ENCODE measurements around the gene CCSER1.

The CCSER1 gene

GRCh38 chr4:90586799-90587198 is 459.6 kb downstream of the CCSER1 start:
- Mint-ChIP-seq H3K36me3 (ENCODE audit: low read depth) (no peaks in the 10 kb centered on the region), H3K27me3 (no peaks in the 10 kb centered on the region)

GRCh38 chr4:90597927-90598326 is 470.7 kb downstream of the CCSER1 start:
- H3K9me3 Mint-ChIP-seq: peaks cover 3% of the 10 kb centered on the region
- no peaks in the 10 kb centered on the region for H3K27me3 Mint-ChIP-seq
- DNase-seq: no peak
- H3K4me3 Mint-ChIP-seq: no peak overlapping the region
- no peaks in the 10 kb centered on the region for H3K36me3 Mint-ChIP-seq (ENCODE audit: low read depth)
- no peak overlapping the region for H3K27ac Mint-ChIP-seq
- no peaks in the 10 kb centered on the region for H3K4me1 Mint-ChIP-seq (ENCODE audit: low read depth)

More at GRCh38 chr4:90586799-90587198, 459.6 kb downstream of the CCSER1 start:
- peaks cover 9% of the 10 kb centered on the region for H3K9me3 Mint-ChIP-seq
- H3K4me1 Mint-ChIP-seq (ENCODE audit: low read depth): no peaks in the 10 kb centered on the region
- DNase-seq: no peak
- no peak overlapping the region for H3K4me3 Mint-ChIP-seq
- no peak overlapping the region for H3K27ac Mint-ChIP-seq

GRCh38 chr4:90598741-90599140 is 471.5 kb downstream of the CCSER1 start:
- peaks cover 3% of the 10 kb centered on the region for H3K9me3 Mint-ChIP-seq
- H3K36me3 Mint-ChIP-seq (ENCODE audit: low read depth): no peaks in the 10 kb centered on the region
- H3K27ac Mint-ChIP-seq: no peak overlapping the region
- DNase-seq: no peak
- H3K4me1 Mint-ChIP-seq (ENCODE audit: low read depth): no peaks in the 10 kb centered on the region
- H3K4me3 Mint-ChIP-seq: no peak overlapping the region
- no peaks in the 10 kb centered on the region for H3K27me3 Mint-ChIP-seq

DNA sequence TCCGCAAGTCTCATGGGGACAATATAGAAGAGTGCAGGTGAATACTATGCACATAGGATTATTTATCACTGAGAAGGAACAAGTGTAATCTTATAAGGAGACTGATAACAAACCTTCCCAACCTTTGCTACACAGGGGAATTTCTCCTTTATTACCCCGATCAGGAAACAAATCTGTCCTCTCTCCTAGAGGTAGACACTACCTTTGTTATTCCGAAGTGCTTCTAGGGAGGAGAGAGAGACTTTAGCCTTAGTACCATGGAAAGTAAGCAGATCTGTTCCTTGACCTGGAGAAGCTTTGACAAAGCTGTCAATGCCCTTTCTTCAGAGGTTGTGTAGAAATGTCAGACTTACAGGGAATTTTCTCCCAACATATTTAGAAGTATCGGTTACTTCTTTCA is 475.5 kb downstream of the CCSER1 start:
- peaks cover 5% of the 10 kb centered on the region for H3K9me3 Mint-ChIP-seq
- no peaks in the 10 kb centered on the region for H3K27me3 Mint-ChIP-seq
- H3K27ac Mint-ChIP-seq: no peak overlapping the region

DNA sequence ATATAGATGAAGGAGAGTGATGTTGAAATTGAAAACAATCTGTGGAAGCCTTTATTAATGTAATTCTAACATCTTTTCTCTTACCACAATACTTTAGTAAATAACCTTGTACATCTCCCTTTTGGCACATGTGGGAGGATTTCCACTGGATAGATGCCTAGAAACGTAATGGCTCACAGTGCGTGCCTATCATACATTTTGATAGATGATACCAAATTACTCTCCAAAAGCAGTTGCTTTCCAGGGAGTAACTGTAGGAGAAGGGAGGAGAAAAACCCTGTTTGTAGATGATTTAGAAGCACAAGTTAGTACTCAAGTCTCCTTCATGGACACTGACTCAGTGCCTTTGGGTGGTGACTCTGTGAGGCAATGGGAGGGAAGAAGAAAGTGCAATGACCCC is 476.3 kb downstream of the CCSER1 start:
- Mint-ChIP-seq H3K4me3 (no peak overlapping the region), H3K9me3 (peaks cover 5% of the 10 kb centered on the region), H3K36me3 (ENCODE audit: low read depth) (no peaks in the 10 kb centered on the region), H3K27me3 (no peaks in the 10 kb centered on the region), H3K27ac (no peak overlapping the region), H3K4me1 (ENCODE audit: low read depth) (no peaks in the 10 kb centered on the region)
- DNase-seq: no peak

More for the DNA sequence above, 475.5 kb downstream of the CCSER1 start:
- Mint-ChIP-seq H3K4me1 (ENCODE audit: low read depth) (no peaks in the 10 kb centered on the region), H3K36me3 (ENCODE audit: low read depth) (no peaks in the 10 kb centered on the region), H3K4me3 (no peak overlapping the region)
- DNase-seq: no peak

DNA sequence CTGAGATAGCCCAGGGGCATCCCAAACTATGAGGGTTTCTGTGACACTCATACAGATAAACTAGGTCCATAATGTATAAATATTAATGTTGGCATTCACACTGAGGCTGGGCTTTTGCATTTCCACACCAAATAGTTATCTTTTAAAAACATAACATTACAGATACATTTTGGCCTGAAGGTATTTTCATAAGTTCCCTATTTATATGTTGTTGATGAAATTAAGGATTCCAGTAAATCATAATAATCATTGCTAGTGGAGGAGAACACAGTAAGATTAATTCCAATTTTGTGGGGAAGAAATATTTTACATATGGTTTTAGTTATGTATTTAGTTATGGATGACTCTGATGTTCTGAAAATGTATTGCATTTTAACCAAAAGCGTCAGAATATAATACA is 479.6 kb downstream of the CCSER1 start:
- H3K36me3 Mint-ChIP-seq (ENCODE audit: low read depth): no peaks in the 10 kb centered on the region

GRCh38 chr4:90614371-90614770 is 487.2 kb downstream of the CCSER1 start:
- Mint-ChIP-seq H3K9me3 (no peaks in the 10 kb centered on the region), H3K4me3 (no peak overlapping the region), H3K36me3 (ENCODE audit: low read depth) (no peaks in the 10 kb centered on the region), H3K4me1 (ENCODE audit: low read depth) (no peaks in the 10 kb centered on the region), H3K27me3 (no peaks in the 10 kb centered on the region), H3K27ac (no peak overlapping the region)
- DNase-seq: no peak

More for the DNA sequence above, 479.6 kb downstream of the CCSER1 start:
- H3K4me1 Mint-ChIP-seq (ENCODE audit: low read depth): no peaks in the 10 kb centered on the region
- H3K4me3 Mint-ChIP-seq: no peak overlapping the region
- H3K9me3 Mint-ChIP-seq: peaks cover 2% of the 10 kb centered on the region
- H3K27me3 Mint-ChIP-seq: no peaks in the 10 kb centered on the region
- DNase-seq: no peak
- no peak overlapping the region for H3K27ac Mint-ChIP-seq

GRCh38 chr4:90621080-90621479 is 493.9 kb downstream of the CCSER1 start:
- DNase-seq: no peak
- Mint-ChIP-seq H3K4me1 (ENCODE audit: low read depth) (no peaks in the 10 kb centered on the region), H3K4me3 (no peak overlapping the region), H3K27ac (no peak overlapping the region), H3K27me3 (no peaks in the 10 kb centered on the region), H3K36me3 (ENCODE audit: low read depth) (no peaks in the 10 kb centered on the region), H3K9me3 (peaks cover 5% of the 10 kb centered on the region)

DNA sequence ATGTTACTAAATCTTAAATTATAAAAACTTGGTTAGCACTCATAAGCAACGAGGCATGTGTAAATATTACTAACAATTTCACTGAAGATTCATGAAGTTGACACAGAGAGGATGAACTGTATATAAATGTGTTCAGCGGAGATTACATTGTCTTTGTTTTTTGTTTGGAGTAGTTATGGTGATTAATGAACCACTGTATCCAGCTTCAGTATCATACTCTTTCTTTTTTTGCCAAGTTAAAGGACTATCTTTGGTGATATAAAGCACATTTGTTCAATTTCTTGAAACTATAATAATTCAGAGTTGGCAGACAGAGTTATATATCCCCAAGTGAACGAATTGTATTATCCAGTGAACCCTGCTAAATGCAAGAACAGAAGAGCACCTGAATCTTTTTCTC is 497.6 kb downstream of the CCSER1 start:
- Mint-ChIP-seq H3K4me3 (no peak overlapping the region), H3K27ac (no peak overlapping the region), H3K4me1 (ENCODE audit: low read depth) (no peaks in the 10 kb centered on the region), H3K36me3 (ENCODE audit: low read depth) (no peaks in the 10 kb centered on the region), H3K27me3 (no peaks in the 10 kb centered on the region), H3K9me3 (peaks cover 7% of the 10 kb centered on the region)
- DNase-seq: no peak

DNA sequence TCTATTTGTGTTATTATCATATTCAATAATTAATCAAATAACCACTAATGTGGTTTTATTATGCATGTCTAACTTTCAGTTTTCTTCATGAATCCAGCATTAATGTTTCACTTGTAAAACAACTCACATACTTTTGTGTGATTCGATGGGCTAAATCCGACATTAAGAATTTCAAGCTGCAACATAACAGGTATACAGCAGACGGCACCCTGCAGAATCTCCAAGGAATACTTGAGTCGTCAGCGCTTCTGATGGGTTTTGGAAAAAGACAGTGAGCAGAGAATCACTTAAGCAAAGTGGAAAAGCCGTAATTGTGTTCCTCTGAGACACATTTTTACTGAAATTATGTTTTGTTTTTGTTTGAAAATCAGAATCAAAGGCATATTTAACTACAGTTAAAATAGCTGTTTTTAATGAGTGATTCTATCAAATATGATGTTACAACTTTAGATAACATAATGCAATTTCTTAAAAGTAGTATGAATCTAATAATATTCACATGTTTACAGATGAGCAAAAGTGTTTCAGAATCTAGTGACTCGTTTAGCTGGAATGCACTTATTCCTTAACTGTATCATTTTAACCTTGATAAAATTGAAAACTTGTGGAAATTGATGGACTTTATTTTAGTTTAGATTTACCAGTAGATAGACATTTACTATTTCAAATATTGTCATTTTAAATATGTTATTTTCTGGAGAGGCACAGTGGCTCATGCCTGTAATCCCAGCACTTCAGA is 514.8 kb downstream of the CCSER1 start:
- H3K9me3 Mint-ChIP-seq: peaks cover 13% of the 10 kb centered on the region
- no peaks in the 10 kb centered on the region for H3K27me3 Mint-ChIP-seq
- no peak for DNase-seq
- no peak overlapping the region for H3K4me3 Mint-ChIP-seq
- H3K27ac Mint-ChIP-seq: no peak overlapping the region
- no peaks in the 10 kb centered on the region for H3K36me3 Mint-ChIP-seq (ENCODE audit: low read depth)
- H3K4me1 Mint-ChIP-seq (ENCODE audit: low read depth): no peaks in the 10 kb centered on the region

DNA sequence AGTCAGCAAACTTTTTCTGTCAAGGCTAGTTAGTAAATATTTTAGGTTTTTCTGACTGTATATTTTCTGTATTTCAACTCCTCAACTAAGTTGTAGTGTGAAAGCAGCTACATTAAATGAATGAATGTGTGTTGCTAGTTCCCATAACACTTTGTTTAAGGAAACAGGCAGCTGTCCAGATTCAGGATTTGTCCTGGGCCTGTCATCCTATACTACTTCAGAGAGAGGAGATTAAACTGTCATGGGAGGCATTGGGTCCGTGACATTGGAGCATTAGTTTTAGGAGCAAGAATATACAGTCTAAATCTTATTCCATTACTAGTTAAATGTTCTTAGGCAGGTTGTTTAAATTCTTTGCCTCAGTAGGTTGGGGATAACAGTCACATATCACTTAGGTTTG is 516.0 kb downstream of the CCSER1 start:
- H3K27ac Mint-ChIP-seq: no peak overlapping the region
- no peaks in the 10 kb centered on the region for H3K36me3 Mint-ChIP-seq (ENCODE audit: low read depth)
- H3K9me3 Mint-ChIP-seq: peaks cover 15% of the 10 kb centered on the region
- H3K4me1 Mint-ChIP-seq (ENCODE audit: low read depth): no peaks in the 10 kb centered on the region
- H3K27me3 Mint-ChIP-seq: no peaks in the 10 kb centered on the region
- H3K4me3 Mint-ChIP-seq: no peak overlapping the region
- no peak for DNase-seq

DNA sequence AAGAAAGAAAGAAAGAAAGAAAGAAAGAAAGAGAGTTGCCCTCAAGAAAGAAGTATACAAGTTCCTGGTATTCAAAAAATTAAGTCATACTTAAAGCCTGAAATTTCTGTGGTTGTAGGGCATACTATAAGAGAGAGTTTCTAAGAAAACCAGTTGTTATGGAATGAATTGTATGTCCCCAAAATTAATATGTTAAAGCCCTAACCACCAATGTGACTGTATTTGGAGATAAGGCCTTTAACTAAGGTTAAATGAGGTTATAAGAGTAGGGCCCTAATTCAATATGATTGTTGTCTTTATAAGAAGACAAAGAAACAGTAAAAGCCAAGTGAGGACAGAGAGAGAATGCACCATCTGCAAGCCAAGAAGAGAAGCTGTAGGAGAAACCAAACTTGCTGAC is 521.1 kb downstream of the CCSER1 start:
- Mint-ChIP-seq H3K36me3 (ENCODE audit: low read depth) (no peaks in the 10 kb centered on the region), H3K9me3 (peaks cover 11% of the 10 kb centered on the region), H3K4me3 (no peak overlapping the region), H3K27me3 (no peaks in the 10 kb centered on the region), H3K27ac (no peak overlapping the region), H3K4me1 (ENCODE audit: low read depth) (no peaks in the 10 kb centered on the region)
- DNase-seq: no peak

DNA sequence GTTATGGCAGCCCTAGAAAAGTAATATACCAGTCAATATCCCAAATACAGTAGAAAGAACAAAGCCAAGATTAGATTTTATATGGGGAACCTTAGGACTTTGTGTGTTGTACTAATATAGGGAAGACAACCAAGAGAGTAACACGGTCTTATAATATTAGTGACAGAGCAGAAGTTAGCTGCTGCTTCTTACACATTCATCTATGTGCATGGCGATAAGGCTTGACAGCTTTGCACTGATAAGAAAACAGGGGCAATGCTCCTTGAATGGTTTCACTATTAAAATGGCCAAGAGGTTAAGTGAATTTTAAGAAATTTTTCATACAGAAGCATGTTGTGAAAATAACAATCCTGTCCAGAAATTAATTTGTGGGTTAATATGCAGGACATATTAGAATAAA is 521.6 kb downstream of the CCSER1 start:
- peaks cover 11% of the 10 kb centered on the region for H3K9me3 Mint-ChIP-seq

DNA sequence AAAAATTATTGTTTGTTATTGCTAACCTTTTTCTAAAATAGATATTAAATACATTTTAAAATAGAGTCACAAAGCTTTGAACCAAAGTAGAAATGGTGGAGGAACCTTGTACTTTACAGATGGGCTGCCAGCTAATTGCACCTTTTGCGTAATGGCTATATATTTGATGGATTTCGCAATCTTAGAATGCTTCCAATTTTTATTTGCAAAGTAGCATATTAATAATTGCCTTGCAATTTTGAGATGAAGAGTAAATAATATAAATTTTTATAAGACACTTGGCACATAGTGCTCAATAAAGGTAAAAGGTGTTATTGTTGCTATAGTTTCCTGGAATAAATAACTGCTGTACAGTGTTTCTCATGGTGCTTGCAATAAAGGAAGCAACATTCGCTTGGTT is 533.5 kb downstream of the CCSER1 start:
- H3K27ac Mint-ChIP-seq: no peak overlapping the region
- no peaks in the 10 kb centered on the region for H3K4me1 Mint-ChIP-seq (ENCODE audit: low read depth)
- H3K27me3 Mint-ChIP-seq: no peaks in the 10 kb centered on the region
- H3K9me3 Mint-ChIP-seq: peaks cover 2% of the 10 kb centered on the region
- H3K4me3 Mint-ChIP-seq: no peak overlapping the region
- no peak for DNase-seq
- no peaks in the 10 kb centered on the region for H3K36me3 Mint-ChIP-seq (ENCODE audit: low read depth)

More for the DNA sequence above, 521.6 kb downstream of the CCSER1 start:
- DNase-seq: no peak
- Mint-ChIP-seq H3K4me1 (ENCODE audit: low read depth) (no peaks in the 10 kb centered on the region), H3K27me3 (no peaks in the 10 kb centered on the region), H3K4me3 (no peak overlapping the region), H3K27ac (no peak overlapping the region), H3K36me3 (ENCODE audit: low read depth) (no peaks in the 10 kb centered on the region)

- no peak for DNase-seq
- H3K9me3 Mint-ChIP-seq: peaks cover 10% of the 10 kb centered on the region
- no peaks in the 10 kb centered on the region for H3K27me3 Mint-ChIP-seq
- H3K4me3 Mint-ChIP-seq: no peak overlapping the region
- H3K27ac Mint-ChIP-seq: no peak overlapping the region
- no peaks in the 10 kb centered on the region for H3K36me3 Mint-ChIP-seq (ENCODE audit: low read depth)
- no peaks in the 10 kb centered on the region for H3K4me1 Mint-ChIP-seq (ENCODE audit: low read depth)
Measured at GRCh38 chr4:90670183-90670582, 543.0 kb downstream of the CCSER1 start.

DNA sequence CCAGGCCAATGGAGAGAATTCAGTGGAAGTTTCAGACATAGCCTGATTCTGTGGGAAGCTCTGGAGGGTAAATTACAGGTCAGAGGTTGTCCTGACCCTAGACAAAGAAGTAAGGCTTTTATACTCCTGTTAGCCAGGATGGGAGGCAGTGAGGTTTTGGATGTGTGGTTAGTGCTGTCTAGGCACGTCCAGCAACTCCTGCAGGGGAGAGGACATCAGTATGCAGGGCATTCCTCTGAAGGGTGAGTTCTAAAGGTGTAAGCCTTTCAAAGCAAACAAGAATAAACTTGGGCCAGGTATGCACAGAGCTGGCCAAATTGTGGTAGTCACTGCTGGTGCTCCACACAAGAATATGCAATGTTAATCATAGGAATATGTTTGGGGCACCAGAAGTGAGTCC is 562.5 kb downstream of the CCSER1 start:
- Mint-ChIP-seq H3K4me3 (no peak overlapping the region), H3K27ac (no peak overlapping the region), H3K9me3 (no peaks in the 10 kb centered on the region), H3K36me3 (ENCODE audit: low read depth) (no peaks in the 10 kb centered on the region), H3K27me3 (no peaks in the 10 kb centered on the region), H3K4me1 (ENCODE audit: low read depth) (no peaks in the 10 kb centered on the region)
- no peak for DNase-seq
